ENCODE measurements around the gene FAM217B. TPM values are rescaled to one million over a fixed set of nuclear protein-coding genes. Genes with fewer than 3 reads are reported as not detected.

Gene FAM217B
- total and polyA plus RNA-seq, 2 donors (not counting 1 experiment from before 2014, with no cell fraction given) = 3.5 to 6.3 TPM

DNA sequence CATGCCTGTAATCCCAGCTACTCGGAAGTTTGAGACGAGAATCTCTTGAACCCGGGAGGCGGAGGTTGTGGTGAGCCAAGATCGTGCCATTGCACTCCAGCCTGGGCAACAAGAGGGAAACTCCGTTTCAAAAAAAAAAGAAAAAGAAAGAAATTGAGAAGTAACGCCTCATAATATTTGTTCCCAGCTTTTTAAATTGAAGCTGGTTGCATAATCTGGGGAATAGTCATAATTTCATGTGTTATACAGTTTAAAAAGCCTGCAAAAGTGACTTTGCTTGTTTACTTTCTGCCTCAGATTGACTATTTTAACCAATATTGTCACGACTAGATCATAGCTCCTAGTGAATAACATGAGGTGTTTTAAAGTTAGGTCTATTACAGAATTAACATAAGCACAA is 7.2 kb downstream of the FAM217B start:
- no peak overlapping the region for H2AFZ ChIP-seq (ENCODE audit: low read length)
- H3K9me3 ChIP-seq (ENCODE audit: control insufficient read depth, insufficient read depth, low read depth, low read length) = no peaks in the 10 kb centered on the region
- TF ChIP-seq, protein P1, sequence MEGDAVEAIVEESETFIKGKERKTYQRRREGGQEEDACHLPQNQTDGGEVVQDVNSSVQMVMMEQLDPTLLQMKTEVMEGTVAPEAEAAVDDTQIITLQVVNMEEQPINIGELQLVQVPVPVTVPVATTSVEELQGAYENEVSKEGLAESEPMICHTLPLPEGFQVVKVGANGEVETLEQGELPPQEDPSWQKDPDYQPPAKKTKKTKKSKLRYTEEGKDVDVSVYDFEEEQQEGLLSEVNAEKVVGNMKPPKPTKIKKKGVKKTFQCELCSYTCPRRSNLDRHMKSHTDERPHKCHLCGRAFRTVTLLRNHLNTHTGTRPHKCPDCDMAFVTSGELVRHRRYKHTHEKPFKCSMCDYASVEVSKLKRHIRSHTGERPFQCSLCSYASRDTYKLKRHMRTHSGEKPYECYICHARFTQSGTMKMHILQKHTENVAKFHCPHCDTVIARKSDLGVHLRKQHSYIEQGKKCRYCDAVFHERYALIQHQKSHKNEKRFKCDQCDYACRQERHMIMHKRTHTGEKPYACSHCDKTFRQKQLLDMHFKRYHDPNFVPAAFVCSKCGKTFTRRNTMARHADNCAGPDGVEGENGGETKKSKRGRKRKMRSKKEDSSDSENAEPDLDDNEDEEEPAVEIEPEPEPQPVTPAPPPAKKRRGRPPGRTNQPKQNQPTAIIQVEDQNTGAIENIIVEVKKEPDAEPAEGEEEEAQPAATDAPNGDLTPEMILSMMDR (conservative IDR thresholded peaks at IDR 0.05 in 1 of 2, IDR thresholded peaks at IDR 0.05 in 1 of 2; ENCODE audit: low read depth in 1 of 2, low read length in 2 of 2) = no peak
- TF ChIP-seq EZH2 (IDR thresholded peaks at IDR 0.05; ENCODE audit: low read length, missing control alignments) = no peak
- no peak overlapping the region for H3K27ac ChIP-seq (ENCODE audit: insufficient read depth, low read length)
- no peak overlapping the region for H3K4me3 ChIP-seq (replicated peaks in 1 of 4; ENCODE audit: control extremely low read depth in 1 of 4, insufficient read depth in 1 of 4, low read depth in 3 of 4, low read length in 4 of 4)
- H4K20me1 ChIP-seq (ENCODE audit: control insufficient read depth, extremely low read depth, insufficient read depth, low read length) = no peaks in the 10 kb centered on the region
- H3K79me2 ChIP-seq (ENCODE audit: control insufficient read depth, insufficient read depth, low read length) = no peaks in the 10 kb centered on the region
- H3K4me2 ChIP-seq (ENCODE audit: extremely low read depth, insufficient read depth, low read length) = no peak overlapping the region
- no peaks in the 10 kb centered on the region for H3K36me3 ChIP-seq (ENCODE audit: control insufficient read depth, insufficient read depth, low read length)
- no peaks in the 10 kb centered on the region for H3K4me1 ChIP-seq (ENCODE audit: control insufficient read depth, extremely low read depth, insufficient read depth, low read length)
- no peak overlapping the region for H3K9ac ChIP-seq (ENCODE audit: insufficient read depth, low read length)
- no peak for DNase-seq (ENCODE audit: low read depth in 2 of 2)
- H3K27me3 ChIP-seq (ENCODE audit: control insufficient read depth, insufficient read depth, low read length) = no peaks in the 10 kb centered on the region

DNA sequence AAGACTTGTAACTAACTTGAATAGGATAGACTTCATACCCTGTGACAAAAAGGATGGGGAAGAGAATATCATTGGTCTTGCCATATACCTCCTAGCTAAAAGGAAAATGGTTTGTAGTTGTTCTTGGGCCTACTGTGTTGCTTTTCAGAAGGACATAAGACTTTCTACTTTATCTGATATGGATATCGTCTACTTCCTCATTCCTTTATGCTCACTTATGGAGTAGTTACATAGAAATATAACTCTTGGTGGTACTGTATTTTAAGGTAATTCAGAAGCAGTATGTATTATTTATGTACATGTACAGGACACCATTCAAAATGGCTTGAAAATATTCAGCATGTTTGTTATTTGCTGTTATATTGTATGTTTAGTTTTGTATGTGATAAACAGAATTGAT is 8.0 kb downstream of the FAM217B start:
- Histone ChIP-seq H3K9me3 (ENCODE audit: control insufficient read depth, insufficient read depth, low read depth, low read length) (no peaks in the 10 kb centered on the region), H2AFZ (ENCODE audit: low read length) (no peak overlapping the region), H4K20me1 (ENCODE audit: control insufficient read depth, extremely low read depth, insufficient read depth, low read length) (no peaks in the 10 kb centered on the region), H3K27me3 (ENCODE audit: control insufficient read depth, insufficient read depth, low read length) (no peaks in the 10 kb centered on the region), H3K4me1 (ENCODE audit: control insufficient read depth, extremely low read depth, insufficient read depth, low read length) (no peaks in the 10 kb centered on the region), H3K36me3 (ENCODE audit: control insufficient read depth, insufficient read depth, low read length) (no peaks in the 10 kb centered on the region), H3K27ac (ENCODE audit: insufficient read depth, low read length) (no peak overlapping the region), H3K79me2 (ENCODE audit: control insufficient read depth, insufficient read depth, low read length) (no peaks in the 10 kb centered on the region), H3K4me3 (replicated peaks in 1 of 4; ENCODE audit: control extremely low read depth in 1 of 4, insufficient read depth in 1 of 4, low read depth in 3 of 4, low read length in 4 of 4) (no peak overlapping the region), H3K9ac (ENCODE audit: insufficient read depth, low read length) (no peak overlapping the region), H3K4me2 (ENCODE audit: extremely low read depth, insufficient read depth, low read length) (no peak overlapping the region)
- no peak for TF ChIP-seq EZH2 (IDR thresholded peaks at IDR 0.05; ENCODE audit: low read length, missing control alignments)
- TF ChIP-seq, protein P1 (conservative IDR thresholded peaks at IDR 0.05 in 1 of 2, IDR thresholded peaks at IDR 0.05 in 1 of 2; ENCODE audit: low read depth in 1 of 2, low read length in 2 of 2) = no peak
- no peak for DNase-seq (ENCODE audit: low read depth in 2 of 2)

DNA sequence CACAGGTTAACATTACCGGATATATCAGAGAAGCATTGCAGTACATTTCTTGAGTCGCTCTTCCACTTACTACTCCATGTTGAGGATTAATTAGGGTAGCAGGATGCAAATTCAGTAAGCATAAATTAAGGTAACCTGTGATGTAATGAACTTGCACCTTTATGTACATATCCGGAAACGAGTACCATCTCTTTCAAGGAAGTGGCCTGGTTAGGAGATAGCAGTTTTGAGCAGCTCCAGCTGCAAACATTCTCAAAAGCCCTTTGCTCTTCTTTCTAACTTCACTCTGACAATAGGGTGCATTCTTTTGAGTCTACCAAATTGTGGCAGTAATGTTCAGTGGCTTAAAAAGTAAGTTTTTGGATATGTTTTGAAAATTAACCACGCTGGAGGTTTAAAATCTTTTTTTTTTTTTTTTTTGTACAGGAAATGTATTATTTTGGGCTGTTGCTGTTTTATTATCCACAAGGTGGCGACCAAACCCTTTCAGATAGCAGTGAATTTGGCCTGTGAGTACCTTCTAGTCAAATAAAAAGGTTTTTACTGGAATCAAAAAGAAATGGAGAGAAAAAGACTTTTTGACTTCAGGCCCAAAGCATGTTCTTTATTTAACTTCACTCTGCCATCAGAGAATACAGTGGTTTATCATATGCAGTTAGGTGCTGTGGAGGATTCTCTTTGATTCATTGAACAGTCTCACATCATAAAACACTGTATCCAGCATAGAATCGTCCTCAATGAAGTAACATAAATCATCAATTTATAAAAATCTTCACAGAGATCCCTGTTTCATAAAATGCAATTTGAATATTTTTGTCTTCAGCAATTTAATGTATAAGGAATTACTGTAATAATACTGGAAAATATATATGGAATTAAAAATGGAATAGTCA is 8.9 kb downstream of the FAM217B start:
- Histone ChIP-seq H3K36me3 (ENCODE audit: control insufficient read depth, insufficient read depth, low read length) (no peaks in the 10 kb centered on the region), H3K27me3 (ENCODE audit: control insufficient read depth, insufficient read depth, low read length) (no peaks in the 10 kb centered on the region), H3K9me3 (ENCODE audit: control insufficient read depth, insufficient read depth, low read depth, low read length) (no peaks in the 10 kb centered on the region), H3K4me2 (ENCODE audit: extremely low read depth, insufficient read depth, low read length) (no peak overlapping the region), H4K20me1 (ENCODE audit: control insufficient read depth, extremely low read depth, insufficient read depth, low read length) (no peaks in the 10 kb centered on the region), H3K79me2 (ENCODE audit: control insufficient read depth, insufficient read depth, low read length) (no peaks in the 10 kb centered on the region), H3K4me3 (replicated peaks in 1 of 4; ENCODE audit: control extremely low read depth in 1 of 4, insufficient read depth in 1 of 4, low read depth in 3 of 4, low read length in 4 of 4) (no peak overlapping the region), H3K9ac (ENCODE audit: insufficient read depth, low read length) (no peak overlapping the region), H3K4me1 (ENCODE audit: control insufficient read depth, extremely low read depth, insufficient read depth, low read length) (no peaks in the 10 kb centered on the region), H3K27ac (ENCODE audit: insufficient read depth, low read length) (no peak overlapping the region), H2AFZ (ENCODE audit: low read length) (peak overlapping the region; percentile 7)
- DNase-seq (ENCODE audit: low read depth in 2 of 2) = peak; percentile 43 to 74
- TF ChIP-seq, protein P1 (conservative IDR thresholded peaks at IDR 0.05 in 1 of 2, IDR thresholded peaks at IDR 0.05 in 1 of 2; ENCODE audit: low read depth in 1 of 2, low read length in 2 of 2) = peak; percentile 59 to 72
- no peak for TF ChIP-seq EZH2 (IDR thresholded peaks at IDR 0.05; ENCODE audit: low read length, missing control alignments)

Measured in fibroblast of lung (primary cell).